Nephron (organoid): ENCODE measurements around the gene PDZD8.

ENCODE experiments used
- H3K27ac Mint-ChIP-seq, 3 experiments: 2 replicates each; pipeline ENCODE4 v1.8.0; 2020; ENCODE audit warnings: mixed read lengths in 3 of 3, mild to moderate bottlenecking in 2 of 3, moderate library complexity in 1 of 3
- H3K27me3 Mint-ChIP-seq: 2 replicates; pipeline ENCODE4 v1.8.0; 2021; ENCODE audit warnings: low read depth, mild to moderate bottlenecking, moderate library complexity, mixed read lengths
- H3K36me3 Mint-ChIP-seq: 2 replicates; pipeline ENCODE4 v1.8.0; 2020; ENCODE audit warnings: low read depth, mixed read lengths
- H3K4me1 Mint-ChIP-seq: 2 replicates; pipeline ENCODE4 v1.8.0; 2020; ENCODE audit warnings: mixed read lengths
- H3K4me3 Mint-ChIP-seq, 3 experiments: 2 replicates each; pipeline ENCODE4 v1.8.0; 2020; ENCODE audit warnings: mild to moderate bottlenecking in 3 of 3, mixed read lengths in 3 of 3, moderate library complexity in 2 of 3
- H3K9me3 Mint-ChIP-seq: 2 replicates; pipeline ENCODE4 v1.8.0; 2020; ENCODE audit warnings: mixed read lengths
- CTCF ChIP-seq, 3 experiments: fragments of 200-600 bp; sonication (generic); IDR thresholded peaks; one replicate each; pipeline ENCODE4 v1.5.0; 2021; ENCODE audit warnings: antibody characterized with exemption in 3 of 3; ENCODE audit not compliant: unreplicated experiment in 3 of 3

PDZD8 gene

GRCh38 chr10:117261501-117261900 lies 113.7 kb downstream of the PDZD8 start:
- H3K36me3 Mint-ChIP-seq: no peaks in the 10 kb centered on the region
- H3K4me3 Mint-ChIP-seq: no peak overlapping the region
- H3K27ac Mint-ChIP-seq: no peak overlapping the region
- H3K27me3 Mint-ChIP-seq: peaks cover 29% of the 10 kb centered on the region
- no peaks in the 10 kb centered on the region for H3K4me1 Mint-ChIP-seq
- no peak for TF ChIP-seq CTCF (IDR thresholded peaks at IDR 0.05; ENCODE audit: unreplicated experiment in 3 of 3)
- no peaks in the 10 kb centered on the region for H3K9me3 Mint-ChIP-seq

GRCh38 chr10:117260084-117260483 lies 115.2 kb downstream of the PDZD8 start:
- H3K4me1 Mint-ChIP-seq: no peaks in the 10 kb centered on the region

GRCh38 chr10:117259279-117259678 lies 116.0 kb downstream of the PDZD8 start:
- no peak overlapping the region for H3K27ac Mint-ChIP-seq
- no peak overlapping the region for H3K4me3 Mint-ChIP-seq
- H3K27me3 Mint-ChIP-seq: peaks cover 34% of the 10 kb centered on the region
- no peaks in the 10 kb centered on the region for H3K36me3 Mint-ChIP-seq
- H3K9me3 Mint-ChIP-seq: no peaks in the 10 kb centered on the region
- no peaks in the 10 kb centered on the region for H3K4me1 Mint-ChIP-seq
- no peak for TF ChIP-seq CTCF (IDR thresholded peaks at IDR 0.05; ENCODE audit: unreplicated experiment in 3 of 3)

More at GRCh38 chr10:117260084-117260483, 115.2 kb downstream of the PDZD8 start:
- H3K4me3 Mint-ChIP-seq: no peak overlapping the region
- no peak overlapping the region for H3K27ac Mint-ChIP-seq
- no peaks in the 10 kb centered on the region for H3K9me3 Mint-ChIP-seq
- no peaks in the 10 kb centered on the region for H3K36me3 Mint-ChIP-seq
- TF ChIP-seq CTCF (IDR thresholded peaks at IDR 0.05; ENCODE audit: unreplicated experiment in 3 of 3): no peak
- H3K27me3 Mint-ChIP-seq: peaks cover 29% of the 10 kb centered on the region

GRCh38 chr10:117257721-117258120 lies 117.5 kb downstream of the PDZD8 start:
- no peaks in the 10 kb centered on the region for H3K4me1 Mint-ChIP-seq
- peaks cover 38% of the 10 kb centered on the region for H3K27me3 Mint-ChIP-seq
- H3K9me3 Mint-ChIP-seq: no peaks in the 10 kb centered on the region
- TF ChIP-seq CTCF (IDR thresholded peaks at IDR 0.05; ENCODE audit: unreplicated experiment in 3 of 3): no peak
- no peaks in the 10 kb centered on the region for H3K36me3 Mint-ChIP-seq
- no peak overlapping the region for H3K27ac Mint-ChIP-seq
- H3K4me3 Mint-ChIP-seq: no peak overlapping the region

GRCh38 chr10:117256910-117257309 lies 118.3 kb downstream of the PDZD8 start:
- no peaks in the 10 kb centered on the region for H3K4me1 Mint-ChIP-seq

More at GRCh38 chr10:117256910-117257309, 118.3 kb downstream of the PDZD8 start:
- no peak for TF ChIP-seq CTCF (IDR thresholded peaks at IDR 0.05; ENCODE audit: unreplicated experiment in 3 of 3)
- Mint-ChIP-seq H3K4me3 (no peak overlapping the region), H3K27ac (no peak overlapping the region), H3K36me3 (no peaks in the 10 kb centered on the region), H3K27me3 (peaks cover 31% of the 10 kb centered on the region), H3K9me3 (no peaks in the 10 kb centered on the region)
